Esophagus muscularis mucosa (tissue), 4 donors: Measurements from ENCODE around the gene KRT6A. TPM values are rescaled to one million over a fixed set of nuclear protein-coding genes. Genes with fewer than 3 reads are reported as not detected.
"Not testable (repeated sequence)": the region's sequence is repeated elsewhere in the genome, so short reads cannot be mapped to it uniquely, and the experiment has no call there.

Experiments
- DNase-seq: peaks from one replicate; pipeline ENCODE4 v3.0.0-alpha.2; 2017; ENCODE audit errors: extremely low spot score
- H3K27ac ChIP-seq, 4 donors: fragments of 200-600 bp; sonication (generic); replicated peaks in 1 of 4; 1 replicate in 3 of 4; 2 replicates in 1 of 4; pipeline ENCODE4 v1.5.1; 2016 to 2019; ENCODE audit warnings: mild to moderate bottlenecking in 1 of 4
- H3K27me3 ChIP-seq, 4 donors: fragments of 200-600 bp; sonication (generic); one replicate each; pipeline versions ENCODE4 v1.5.1 to v1.6.0; 2016 to 2019
- H3K36me3 ChIP-seq, 4 donors: fragments of 200-600 bp; sonication (generic); one replicate each; pipeline ENCODE4 v1.5.1; 2016 to 2019
- H3K4me1 ChIP-seq, 4 donors: fragments of 200-600 bp; sonication (generic); one replicate each; pipeline ENCODE4 v1.5.1; 2016 to 2019
- H3K4me3 ChIP-seq, 4 donors: fragments of 200-600 bp; sonication (generic); 1 replicate in 2 of 4; 2 replicates in 2 of 4; pipeline ENCODE4 v1.5.1; 2016 to 2019; ENCODE audit warnings: mild to moderate bottlenecking in 4 of 4, moderate library complexity in 1 of 4
- H3K9me3 ChIP-seq, 4 donors: fragments of 200-600 bp; sonication (generic); 1 replicate in 3 of 4; 2 replicates in 1 of 4; pipeline ENCODE4 v1.5.1; 2016 to 2019
- CTCF ChIP-seq, 3 experiments: fragments of 200-600 bp in 2 of 3; fragments of 450-650 bp in 1 of 3; sonication (generic) in 2 of 3; IDR thresholded peaks; one replicate each; pipeline ENCODE4 v1.5.1; 2017 to 2019; ENCODE audit warnings: antibody characterized with exemption in 3 of 3, mild to moderate bottlenecking in 2 of 3, moderate library complexity in 1 of 3
- EP300 ChIP-seq: sonication (generic); formaldehyde crosslinking; IDR thresholded peaks from one replicate; pipeline ENCODE4 v1.6.1; 2017; ENCODE audit warnings: antibody characterized with exemption
- POLR2A ChIP-seq: fragments of 450-650 bp; IDR thresholded peaks from one replicate; pipeline ENCODE4 v1.6.1; 2017; ENCODE audit warnings: antibody characterized with exemption, moderate library complexity, mild to moderate bottlenecking, low read depth
- POLR2AphosphoS5 ChIP-seq, 2 donors: sonication (generic); formaldehyde crosslinking; IDR thresholded peaks; one replicate each; pipeline ENCODE4 v1.6.1; 2017; ENCODE audit warnings: antibody characterized with exemption in 2 of 2
- WGBS: methylation state at CpG from one replicate; pipeline ENCODE4 v1.1.5; 2018; 5-methylcytosine and 5-hydroxymethylcytosine counted together
- intact Hi-C: fragments of 100-400 bp; cut with DNase I; formaldehyde crosslinking; loops from one replicate; pipeline ENCODE4 v1.15.1; 2023
- total RNA-seq, 4 donors: library from RNA; depleted of rRNA; stranded (reverse); fragments of >200 nt; gene quantifications; one replicate each; pipeline versions ENCODE4 v1.1.0 to v1.2.1, GENCODE V29; 2016

KRT6A gene
- total RNA-seq, 4 donors from 2014 or later = 5.4 TPM; not detected in 3

GRCh38 chr12:52508211-52508610 lies 15.2 kb upstream of the KRT6A start:
- Histone ChIP-seq H3K4me3 (no peak overlapping the region), H3K36me3 (no peaks in the 10 kb centered on the region), H3K9me3 (peaks cover 0 to 3% (median 0%) of the 10 kb centered on the region in 4 donors), H3K27ac (no peak overlapping the region), H3K27me3 (peaks cover 0 to 23% (median 0%) of the 10 kb centered on the region in 4 donors), H3K4me1 (no peaks in the 10 kb centered on the region)
- intact Hi-C loops = loop anchor here (5.0 kb wide), 1 partner anchor 136 kb away; no protein-coding TSS in a partner anchor
- 88% methylated on average over 5 of the region's 5 CpGs for WGBS
- TF ChIP-seq POLR2A = no peak
- DNase-seq = peak; percentile 88

GRCh38 chr12:52506858-52507715 lies 14.0 kb upstream of the KRT6A start:
- intact Hi-C loops = loop anchor here (5.0 kb wide), 1 partner anchor 135 kb away; no protein-coding TSS in a partner anchor
- Histone ChIP-seq H3K27ac (no peak overlapping the region), H3K27me3 (peaks cover 0 to 20% (median 0%) of the 10 kb centered on the region in 4 donors), H3K4me3 (no peak overlapping the region), H3K9me3 (peaks cover 0 to 7% (median 0%) of the 10 kb centered on the region in 4 donors), H3K4me1 (no peaks in the 10 kb centered on the region), H3K36me3 (no peaks in the 10 kb centered on the region)
- WGBS = 41% methylated on average over 4 of the region's 4 CpGs
- TF ChIP-seq POLR2AphosphoS5 (IDR thresholded peaks at IDR 0.05) (no peak), CTCF (IDR thresholded peaks at IDR 0.05) (peak; percentile 43 to 56 (median 47)), EP300 (no peak), POLR2A (no peak)
- DNase-seq = peak; percentile 81

- TF ChIP-seq POLR2A (no peak), CTCF (IDR thresholded peaks at IDR 0.05) (no peak), POLR2AphosphoS5 (IDR thresholded peaks at IDR 0.05) (no peak), EP300 (no peak)
- no peak for DNase-seq
- H3K4me3 ChIP-seq = no peak overlapping the region
- peaks cover 0 to 7% (median 0%) of the 10 kb centered on the region in 4 donors for H3K9me3 ChIP-seq
- no peaks in the 10 kb centered on the region for H3K36me3 ChIP-seq
- no peak overlapping the region for H3K27ac ChIP-seq
- intact Hi-C loops = no loop called here
- H3K4me1 ChIP-seq = no peaks in the 10 kb centered on the region
- H3K27me3 ChIP-seq = peaks cover 0 to 5% (median 0%) of the 10 kb centered on the region in 4 donors
- 85% methylated on average over 1 of the region's 1 CpG for WGBS
These were observed 9.8 kb upstream of the KRT6A start for GRCh38 chr12:52502877-52503276.

- no peak for TF ChIP-seq POLR2A
- no peak for TF ChIP-seq EP300
- TF ChIP-seq CTCF (IDR thresholded peaks at IDR 0.05) = no peak
- no peak for TF ChIP-seq POLR2AphosphoS5 (IDR thresholded peaks at IDR 0.05)
- Histone ChIP-seq H3K9me3 (peaks cover 0 to 7% (median 0%) of the 10 kb centered on the region in 4 donors), H3K36me3 (no peaks in the 10 kb centered on the region), H3K4me3 (no peak overlapping the region), H3K27ac (no peak overlapping the region), H3K27me3 (peaks cover 0 to under 1% (median 0%) of the 10 kb centered on the region in 4 donors), H3K4me1 (peaks cover 0 to 3% (median under 1%) of the 10 kb centered on the region in 4 donors)
- WGBS = 87% methylated on average over 7 of the region's 7 CpGs
- no peak for DNase-seq
- intact Hi-C loops = no loop called here
These were observed 8.4 kb upstream of the KRT6A start for GRCh38 chr12:52501490-52501889.

DNA sequence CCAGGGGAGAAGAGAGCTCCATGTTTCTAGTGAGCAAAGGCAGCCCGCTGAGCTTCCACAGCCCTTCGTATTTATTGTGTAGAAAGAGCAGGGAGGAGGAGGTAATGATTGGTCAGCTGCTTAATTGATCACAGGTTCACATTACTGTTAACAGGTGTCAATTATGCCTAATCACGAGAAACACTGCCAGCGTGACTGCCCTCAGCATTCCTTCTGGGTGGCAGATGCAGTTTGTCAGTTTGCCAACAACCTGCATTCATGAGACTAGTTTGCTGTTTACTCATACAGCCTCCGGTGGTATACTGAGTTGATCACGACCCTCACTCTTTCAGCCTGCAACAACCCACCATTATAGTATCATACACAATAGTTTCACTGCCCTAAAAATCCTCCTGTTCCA lies 7.5 kb upstream of the KRT6A start:
- H3K36me3 ChIP-seq, H3K9me3 ChIP-seq, intact Hi-C loops, H3K27ac ChIP-seq, H3K4me3 ChIP-seq, H3K27me3 ChIP-seq: not testable (repeated sequence)
- WGBS = 82% methylated on average over 6 of the region's 6 CpGs
- peak; percentile 66 for DNase-seq
- H3K4me1 ChIP-seq = peaks cover 3 to 10% (median 4%) of the 10 kb centered on the region in 4 donors
